ENCODE measurements around the gene PALS1.

GRCh38 chr14:67265131-67265530 lies 23.9 kb downstream of the PALS1 start:
- TF ChIP-seq YY1 (IDR thresholded peaks at IDR 0.05; ENCODE audit: insufficient read depth, insufficient read length) (no peak), ZNF274 (IDR thresholded peaks at IDR 0.05; ENCODE audit: low read depth, low read length) (no peak), SUZ12 (IDR thresholded peaks at IDR 0.05; ENCODE audit: extremely low read depth, insufficient read depth, insufficient read length) (no peak)

All from NT2/D1 (cell line).